ENCODE results near the gene ACR.

The ACR gene

GRCh38 chr22:50719814-50720300 is 18.1 kb upstream of the ACR start:
- DNase-seq, result no peak

DNA sequence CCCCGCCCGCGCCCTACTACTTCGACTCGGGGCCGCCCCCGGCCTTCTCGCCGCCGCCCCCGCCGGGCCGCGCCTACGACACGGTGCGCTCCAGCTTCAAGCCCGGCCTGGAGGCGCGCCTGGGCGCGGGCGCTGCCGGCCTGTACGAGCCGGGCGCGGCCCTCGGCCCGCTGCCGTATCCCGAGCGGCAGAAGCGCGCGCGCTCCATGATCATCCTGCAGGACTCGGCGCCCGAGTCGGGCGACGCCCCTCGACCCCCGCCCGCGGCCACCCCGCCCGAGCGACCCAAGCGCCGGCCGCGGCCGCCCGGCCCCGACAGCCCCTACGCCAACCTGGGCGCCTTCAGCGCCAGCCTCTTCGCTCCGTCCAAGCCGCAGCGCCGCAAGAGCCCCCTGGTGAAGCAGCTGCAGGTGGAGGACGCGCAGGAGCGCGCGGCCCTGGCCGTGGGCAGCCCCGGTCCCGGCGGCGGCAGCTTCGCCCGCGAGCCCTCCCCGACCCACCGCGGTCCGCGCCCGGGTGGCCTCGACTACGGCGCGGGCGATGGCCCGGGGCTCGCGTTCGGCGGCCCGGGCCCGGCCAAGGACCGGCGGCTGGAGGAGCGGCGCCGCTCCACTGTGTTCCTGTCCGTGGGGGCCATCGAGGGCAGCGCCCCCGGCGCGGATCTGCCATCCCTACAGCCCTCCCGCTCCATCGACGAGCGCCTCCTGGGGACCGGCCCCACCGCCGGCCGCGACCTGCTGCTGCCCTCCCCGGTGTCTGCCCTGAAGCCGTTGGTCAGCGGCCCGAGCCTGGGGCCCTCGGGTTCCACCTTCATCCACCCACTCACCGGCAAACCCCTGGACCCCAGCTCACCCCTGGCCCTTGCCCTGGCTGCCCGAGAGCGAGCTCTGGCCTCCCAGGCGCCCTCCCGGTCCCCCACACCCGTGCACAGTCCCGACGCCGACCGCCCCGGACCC is 17.4 kb upstream of the ACR start:
- no peak for DNase-seq

DNA sequence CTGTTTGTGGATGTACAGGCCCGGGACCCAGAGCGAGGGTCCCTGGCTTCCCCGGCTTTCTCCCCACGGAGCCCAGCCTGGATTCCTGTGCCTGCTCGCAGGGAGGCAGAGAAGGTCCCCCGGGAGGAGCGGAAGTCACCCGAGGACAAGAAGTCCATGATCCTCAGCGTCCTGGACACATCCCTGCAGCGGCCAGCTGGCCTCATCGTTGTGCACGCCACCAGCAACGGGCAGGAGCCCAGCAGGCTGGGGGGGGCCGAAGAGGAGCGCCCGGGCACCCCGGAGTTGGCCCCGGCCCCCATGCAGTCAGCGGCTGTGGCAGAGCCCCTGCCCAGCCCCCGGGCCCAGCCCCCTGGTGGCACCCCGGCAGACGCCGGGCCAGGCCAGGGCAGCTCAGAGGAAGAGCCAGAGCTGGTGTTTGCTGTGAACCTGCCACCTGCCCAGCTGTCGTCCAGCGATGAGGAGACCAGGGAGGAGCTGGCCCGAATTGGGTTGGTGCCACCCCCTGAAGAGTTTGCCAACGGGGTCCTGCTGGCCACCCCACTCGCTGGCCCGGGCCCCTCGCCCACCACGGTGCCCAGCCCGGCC is 16.7 kb upstream of the ACR start:
- DNase-seq, result no peak

GRCh38 chr22:50722048-50722701 is 15.8 kb upstream of the ACR start:
- no peak for DNase-seq

- no peak for DNase-seq
Observed at GRCh38 chr22:50722716-50723428, 15.1 kb upstream of the ACR start.

DNA sequence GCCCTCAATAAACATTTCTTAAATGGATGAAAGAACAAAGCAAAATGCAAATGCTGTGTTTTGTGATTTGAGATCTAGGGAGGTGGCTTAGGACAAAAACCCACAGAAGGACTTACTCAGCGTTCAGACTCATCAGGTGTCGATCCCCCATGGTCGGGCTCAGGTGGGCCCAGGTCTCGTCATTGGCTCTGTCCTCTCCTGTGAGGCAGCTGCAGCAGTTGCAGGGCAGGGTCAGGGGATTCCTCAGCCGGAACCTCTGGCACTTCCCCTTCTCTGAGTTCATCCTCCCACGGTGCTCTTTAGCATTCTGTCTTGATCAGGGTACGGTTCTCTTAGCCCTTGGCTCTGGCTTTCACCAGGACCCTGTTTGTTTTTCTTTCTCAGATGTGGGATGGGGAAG is 14.0 kb upstream of the ACR start:
- peak; percentile 25 for DNase-seq

GRCh38 chr22:50724616-50725015 is 13.4 kb upstream of the ACR start:
- no peak for DNase-seq

- DNase-seq, result no peak
Observed at GRCh38 chr22:50725597-50725996, 12.4 kb upstream of the ACR start.

DNA sequence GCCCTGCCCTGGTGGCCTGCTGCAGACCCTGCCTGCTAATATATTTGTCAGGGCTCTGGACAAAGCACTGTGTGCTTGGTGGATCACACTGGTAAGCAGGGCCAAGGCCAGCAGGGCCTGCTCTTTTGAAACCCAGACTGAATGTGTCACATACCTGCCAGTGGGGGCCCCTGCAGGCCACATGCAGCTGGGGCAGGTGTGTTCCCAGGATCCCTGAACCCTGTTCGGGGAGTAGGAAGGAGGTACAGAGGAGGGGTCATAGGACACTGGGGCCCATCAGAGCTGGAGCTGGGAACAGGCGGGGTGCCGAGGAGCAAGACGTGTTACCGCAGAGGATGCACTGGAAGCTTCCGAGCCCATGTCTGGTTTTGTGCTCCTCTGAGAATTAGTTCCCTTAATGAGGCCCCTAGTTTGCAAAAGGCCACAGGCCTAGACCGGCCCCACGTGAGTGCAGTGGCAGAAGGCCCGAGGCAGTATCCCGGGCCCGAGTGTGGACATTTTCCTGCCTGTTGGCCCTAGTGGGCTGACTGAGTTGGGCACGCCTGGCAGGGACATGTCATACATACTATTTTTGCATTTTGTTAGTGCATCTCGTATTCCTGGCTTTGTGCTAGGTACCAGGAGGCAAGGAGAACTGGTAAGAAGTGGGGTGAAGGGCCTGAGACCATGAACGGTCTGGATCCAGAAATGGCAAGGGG is 11.2 kb upstream of the ACR start:
- no peak for DNase-seq

DNA sequence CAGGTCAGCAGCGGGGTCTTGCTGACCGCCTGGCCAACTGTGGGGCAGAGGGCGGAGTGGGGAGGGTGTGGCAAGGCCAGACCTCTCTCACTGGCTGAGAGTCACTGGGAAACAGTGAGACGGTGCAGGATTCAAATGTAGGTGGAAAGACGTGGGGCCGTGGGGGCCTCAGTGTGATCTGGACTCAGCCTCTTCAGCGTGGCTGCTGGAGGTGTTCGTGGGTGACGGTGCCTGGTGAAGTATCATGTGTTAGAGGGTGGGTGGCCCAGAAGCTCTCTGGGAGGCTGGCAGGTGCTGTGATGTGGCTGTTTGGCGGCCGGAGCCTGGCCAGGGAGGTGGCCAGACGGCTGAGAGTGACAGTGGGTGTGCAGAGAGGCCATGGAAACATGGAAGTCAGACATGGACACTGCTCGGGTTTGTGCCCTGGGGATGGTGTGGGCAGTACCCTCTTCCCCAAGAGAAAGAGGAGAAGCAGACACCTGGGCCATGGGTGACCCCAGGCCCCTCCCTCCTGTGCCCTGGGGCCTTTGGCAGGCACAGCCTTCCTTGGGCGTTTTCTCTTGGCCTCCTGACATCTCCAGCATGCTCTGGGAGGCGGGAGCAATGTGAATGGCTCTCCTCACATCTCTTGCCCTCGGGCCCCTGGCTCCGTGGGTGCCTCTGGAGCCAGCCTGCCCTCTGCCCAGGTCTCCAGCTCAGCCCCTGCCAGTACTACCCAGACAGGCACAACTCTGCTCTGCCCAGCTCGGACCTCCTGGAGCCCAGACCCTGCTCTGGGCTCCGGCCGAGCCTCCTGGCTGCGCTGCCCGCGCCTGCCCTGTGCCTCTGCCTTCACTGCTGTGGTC is 10.1 kb upstream of the ACR start:
- DNase-seq, result no peak

GRCh38 chr22:50728523-50728931 is 9.5 kb upstream of the ACR start:
- DNase-seq, result no peak

DNA sequence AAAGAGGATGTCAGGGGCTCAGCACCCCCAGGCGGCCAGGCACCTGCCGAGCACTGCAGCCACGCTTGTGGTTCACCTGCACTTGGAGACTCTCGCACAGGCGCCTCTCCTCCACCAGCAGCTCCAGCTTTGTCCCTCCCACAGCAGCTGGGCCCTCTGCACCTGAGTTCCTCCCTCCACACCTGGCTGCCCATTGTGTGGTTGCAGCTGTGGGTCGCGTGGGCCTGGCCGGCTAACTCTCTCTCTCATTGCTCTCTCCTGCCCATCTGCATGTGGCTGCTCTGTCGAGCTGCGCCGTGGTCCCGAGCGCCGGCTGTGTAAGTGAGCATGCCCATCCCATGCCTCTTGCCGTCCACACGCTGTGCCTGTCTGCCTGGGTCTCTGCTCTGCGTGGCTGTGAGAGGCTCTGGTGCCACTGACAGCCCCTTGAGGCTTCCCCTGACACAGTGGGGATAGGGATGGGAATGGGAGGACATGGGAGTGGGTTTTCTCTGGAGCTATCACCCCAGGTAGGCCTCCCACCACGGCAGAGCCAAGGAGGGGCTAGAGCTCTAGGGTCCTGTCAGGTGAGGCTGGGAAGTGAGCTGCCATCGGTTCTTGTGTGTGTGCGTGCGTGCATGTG is 8.5 kb upstream of the ACR start:
- no peak for DNase-seq

DNA sequence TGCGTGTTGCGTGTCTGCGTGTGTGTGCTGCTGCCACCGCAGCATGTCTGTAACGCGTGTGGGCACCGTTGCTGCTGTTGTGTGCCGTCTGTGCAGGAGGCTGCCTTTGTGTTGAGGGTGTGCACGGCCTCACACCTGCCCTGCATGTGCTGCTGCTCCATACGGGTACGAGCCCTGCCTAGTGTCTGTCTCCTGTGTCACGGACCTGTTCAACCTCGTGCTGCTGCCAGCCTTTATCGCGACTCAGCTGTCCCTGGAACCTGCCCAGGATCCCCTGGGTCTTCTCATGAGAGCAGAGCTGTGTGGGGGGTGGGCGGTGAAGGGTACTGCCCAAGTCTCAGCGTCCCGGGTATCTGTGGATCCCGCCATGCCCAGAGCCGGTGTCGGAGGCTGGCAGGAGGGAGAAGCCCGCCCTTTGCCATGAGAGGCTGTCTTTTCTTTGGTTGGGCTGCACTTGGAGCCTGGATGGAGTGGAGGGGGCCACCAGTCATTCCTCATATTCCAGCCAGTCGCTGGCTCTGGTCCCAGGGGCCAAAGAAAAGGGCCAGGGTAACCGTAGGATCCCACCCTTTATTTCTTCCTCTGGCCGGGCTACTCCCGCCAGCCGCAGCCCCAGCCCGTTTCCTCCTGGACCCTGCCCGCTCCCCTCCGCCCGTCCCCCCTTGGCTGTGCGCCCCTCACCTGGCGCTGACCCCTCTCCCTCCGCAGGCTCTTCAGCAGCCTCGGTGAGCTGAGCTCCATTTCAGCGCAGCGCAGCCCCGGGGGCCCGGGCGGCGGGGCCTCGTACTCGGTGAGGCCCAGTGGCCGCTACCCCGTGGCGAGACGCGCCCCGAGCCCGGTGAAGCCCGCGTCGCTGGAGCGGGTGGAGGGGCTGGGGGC is 7.8 kb upstream of the ACR start:
- DNase-seq, result no peak

- no peak for DNase-seq
Observed at GRCh38 chr22:50730941-50731661, 6.9 kb upstream of the ACR start.

- peak; percentile 62 for DNase-seq
Observed at GRCh38 chr22:50731811-50732624, 6.0 kb upstream of the ACR start.

- DNase-seq, result no peak
Observed at GRCh38 chr22:50732681-50733080, 5.3 kb upstream of the ACR start.

- no peak for DNase-seq
Observed at GRCh38 chr22:50733521-50734342, 4.3 kb upstream of the ACR start.

Data from OCI-M1 (cell line).